Ectodermal cell (in vitro differentiated cells): ENCODE measurements around the gene ABI3BP.

Source experiments
- H3K27ac ChIP-seq: 2 replicates; pipeline ENCODE4 v1.7.0; 2013; ENCODE audit warnings: mild to moderate bottlenecking, low read depth, low read length; ENCODE audit not compliant: insufficient read depth, poor library complexity, severe bottlenecking
- H3K27me3 ChIP-seq: 2 replicates; pipeline ENCODE4 v1.7.0; 2013; ENCODE audit warnings: mild to moderate bottlenecking, low read length; ENCODE audit not compliant: insufficient read depth, control insufficient read depth, poor library complexity, severe bottlenecking
- H3K36me3 ChIP-seq: one replicate; pipeline ENCODE4 v1.7.0; 2013; ENCODE audit warnings: low read length; ENCODE audit not compliant: control insufficient read depth, insufficient read depth
- H3K4me1 ChIP-seq: one replicate; pipeline ENCODE4 v1.7.0; 2013; ENCODE audit warnings: low read length; ENCODE audit not compliant: control insufficient read depth, insufficient read depth
- H3K4me3 ChIP-seq: 2 replicates; pipeline ENCODE4 v1.7.0; 2013; ENCODE audit warnings: low read depth, low read length, control low read depth; ENCODE audit not compliant: insufficient read depth
- H3K9me3 ChIP-seq: 2 replicates; pipeline ENCODE4 v1.7.0; 2013; ENCODE audit warnings: mild to moderate bottlenecking, low read length, moderate library complexity; ENCODE audit not compliant: control insufficient read depth
- WGBS, 2 experiments: methylation state at CpG; one replicate each; pipeline ENCODE4 v1.1.7; 2013; ENCODE audit warnings: missing lambda C conversion rate in 2 of 2; 5-methylcytosine and 5-hydroxymethylcytosine counted together

ABI3BP gene

DNA sequence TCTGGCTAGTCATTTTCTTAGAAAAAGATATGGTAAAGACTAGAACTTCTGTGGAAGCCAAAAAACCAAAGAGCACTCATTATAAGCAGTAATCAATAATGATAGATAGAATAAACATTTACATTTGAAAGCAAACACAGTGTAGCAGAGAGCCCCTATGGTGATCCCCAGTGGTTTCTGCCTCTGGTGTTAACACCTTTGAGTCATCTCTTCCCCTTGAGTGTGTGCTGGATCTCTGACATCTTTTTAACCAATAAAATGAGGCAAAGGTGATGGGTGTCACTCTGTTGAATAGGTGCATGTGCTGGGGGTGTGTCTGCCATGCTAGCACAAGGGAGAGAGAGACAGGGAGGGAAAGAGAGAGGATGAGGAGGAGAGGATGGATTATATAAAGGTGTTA is 162.3 kb downstream of the ABI3BP start:
- no peaks in the 10 kb centered on the region for H3K4me1 ChIP-seq
- H3K27ac ChIP-seq: no peak overlapping the region
- H3K4me3 ChIP-seq: no peak overlapping the region
- H3K9me3 ChIP-seq: no peaks in the 10 kb centered on the region
- H3K36me3 ChIP-seq: no peaks in the 10 kb centered on the region
- no peaks in the 10 kb centered on the region for H3K27me3 ChIP-seq

DNA sequence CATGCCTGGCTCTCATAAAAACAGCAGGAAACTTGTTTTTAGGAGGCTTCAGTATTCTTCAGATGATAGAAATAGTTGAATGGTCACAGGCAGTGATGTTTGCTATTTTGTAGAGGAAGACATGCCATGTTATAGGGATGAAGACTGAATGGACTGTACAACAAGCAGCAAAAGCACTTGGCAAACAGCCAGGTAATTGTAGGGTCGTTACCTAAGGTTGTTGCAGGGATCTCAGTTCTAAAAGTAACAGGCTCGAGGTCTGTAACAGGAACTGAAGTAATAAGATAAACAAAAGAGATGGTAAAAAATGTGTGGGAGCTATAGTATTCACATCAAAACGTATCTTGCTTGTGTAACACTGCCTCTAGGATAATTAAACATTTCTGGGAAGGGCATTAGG is 167.6 kb downstream of the ABI3BP start:
- no peaks in the 10 kb centered on the region for H3K4me1 ChIP-seq
- WGBS, 2 experiments: 79 to 87% methylated on average over 3 of the region's 3 CpGs

DNA sequence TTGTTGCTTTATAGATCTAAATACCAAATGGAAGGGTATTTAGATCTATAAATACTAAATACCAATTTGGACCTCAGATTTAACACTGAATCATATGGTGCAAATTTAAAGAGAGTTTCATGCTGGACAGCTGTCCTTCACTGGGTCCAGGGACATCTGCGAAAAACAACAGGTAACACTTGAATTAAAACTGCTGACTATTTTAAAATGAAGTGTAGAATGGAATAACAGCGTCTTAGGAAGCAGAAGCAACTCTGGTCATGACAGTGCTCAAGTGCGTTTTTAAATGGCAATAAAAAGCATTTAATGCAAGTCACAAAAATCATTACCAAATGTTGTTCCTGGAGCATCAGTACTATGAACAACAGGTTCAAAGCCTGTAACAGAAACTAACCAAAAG is 177.6 kb downstream of the ABI3BP start:
- Histone ChIP-seq H3K4me1 (no peaks in the 10 kb centered on the region), H3K9me3 (no peaks in the 10 kb centered on the region), H3K27me3 (no peaks in the 10 kb centered on the region), H3K36me3 (no peaks in the 10 kb centered on the region), H3K4me3 (no peak overlapping the region), H3K27ac (no peak overlapping the region)
- 95% methylated on average over 3 of the region's 3 CpGs for WGBS, 2 experiments

More for the DNA sequence above, 167.6 kb downstream of the ABI3BP start:
- no peaks in the 10 kb centered on the region for H3K27me3 ChIP-seq
- H3K9me3 ChIP-seq: no peaks in the 10 kb centered on the region
- H3K36me3 ChIP-seq: no peaks in the 10 kb centered on the region
- H3K4me3 ChIP-seq: no peak overlapping the region
- no peak overlapping the region for H3K27ac ChIP-seq

DNA sequence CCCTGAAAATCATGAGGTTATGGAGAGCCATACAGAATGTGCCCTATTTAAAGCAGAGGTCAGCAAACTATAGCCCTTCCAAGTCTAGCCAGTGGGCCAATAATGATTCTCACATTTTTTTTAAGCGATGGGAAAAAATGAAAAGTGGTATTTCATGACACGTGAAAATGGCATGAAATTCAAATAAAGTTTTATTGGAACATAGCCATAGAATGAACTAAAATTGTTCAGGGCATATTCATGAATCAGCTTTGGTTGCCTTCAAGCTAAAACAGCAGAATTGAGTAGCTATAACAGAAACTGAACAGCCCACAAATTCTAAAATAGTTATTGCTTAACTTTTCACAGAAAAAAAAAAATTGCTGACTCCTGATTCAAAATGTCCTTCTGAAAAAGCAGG is 179.4 kb downstream of the ABI3BP start:
- Histone ChIP-seq H3K4me3 (no peak overlapping the region), H3K27ac (no peak overlapping the region), H3K9me3 (no peaks in the 10 kb centered on the region), H3K4me1 (no peaks in the 10 kb centered on the region), H3K27me3 (no peaks in the 10 kb centered on the region), H3K36me3 (no peaks in the 10 kb centered on the region)
- 88 to 95% methylated on average over 2 of the region's 2 CpGs for WGBS, 2 experiments

DNA sequence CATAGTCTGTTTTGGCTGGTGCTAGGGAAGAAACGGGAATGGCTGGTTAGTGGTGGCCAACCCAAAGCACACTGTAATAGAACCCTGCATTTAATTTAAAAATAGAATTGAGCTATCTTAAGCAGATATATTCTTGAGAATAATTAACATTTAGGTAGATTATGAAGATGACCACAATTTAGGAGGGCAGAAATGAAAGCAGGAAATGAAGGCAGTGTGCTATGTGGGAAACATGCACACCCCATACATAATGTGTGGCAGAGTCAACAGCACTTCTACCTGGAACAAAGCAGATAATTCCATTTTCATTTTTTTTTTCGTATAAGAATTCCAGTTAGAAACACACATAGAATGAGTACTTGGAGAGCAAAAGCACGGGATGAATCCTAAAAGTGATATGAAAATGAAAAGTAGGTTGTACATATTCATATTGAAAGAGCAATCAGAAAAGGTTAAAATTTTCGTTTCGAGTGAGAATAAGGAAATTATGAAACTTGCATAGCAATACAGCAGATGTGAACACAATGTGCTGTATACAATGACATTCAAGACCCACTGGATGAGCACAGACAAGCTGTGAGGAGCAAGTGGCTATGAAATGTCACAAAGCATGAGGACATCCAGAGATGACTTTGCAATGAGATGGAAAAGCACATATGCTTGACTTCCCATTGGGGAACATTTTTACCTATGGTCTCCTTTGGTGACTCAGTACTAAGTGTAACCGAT is 181.3 kb downstream of the ABI3BP start:
- WGBS, 2 experiments: 87 to 89% methylated on average over 5 to 6 of the region's 6 CpGs
- H3K4me3 ChIP-seq: no peak overlapping the region
- no peaks in the 10 kb centered on the region for H3K4me1 ChIP-seq
- H3K27me3 ChIP-seq: no peaks in the 10 kb centered on the region
- H3K36me3 ChIP-seq: no peaks in the 10 kb centered on the region
- no peak overlapping the region for H3K27ac ChIP-seq
- no peaks in the 10 kb centered on the region for H3K9me3 ChIP-seq

DNA sequence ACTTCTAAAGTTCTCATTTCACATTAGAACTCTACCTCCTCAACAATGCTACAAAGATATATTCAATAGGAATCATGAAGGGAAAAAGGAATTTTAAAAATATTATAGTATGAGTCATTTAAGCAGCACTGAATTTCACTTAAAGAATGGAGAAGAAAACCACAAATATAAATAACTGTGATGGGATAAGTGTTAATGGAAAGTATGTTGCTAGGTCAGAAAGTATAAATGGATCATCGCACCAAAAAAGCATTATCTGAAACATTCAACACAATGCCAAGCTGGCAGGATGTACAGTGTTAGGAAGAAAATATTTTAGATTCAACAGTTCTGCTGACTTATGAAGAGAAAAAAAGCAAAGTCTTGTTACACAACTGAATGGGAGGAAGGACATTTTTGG is 182.6 kb downstream of the ABI3BP start:
- Histone ChIP-seq H3K27ac (no peak overlapping the region), H3K4me1 (no peaks in the 10 kb centered on the region), H3K4me3 (no peak overlapping the region), H3K36me3 (no peaks in the 10 kb centered on the region), H3K27me3 (no peaks in the 10 kb centered on the region), H3K9me3 (no peaks in the 10 kb centered on the region)
- WGBS, 2 experiments: 80 to 90% methylated on average over 1 of the region's 1 CpG

DNA sequence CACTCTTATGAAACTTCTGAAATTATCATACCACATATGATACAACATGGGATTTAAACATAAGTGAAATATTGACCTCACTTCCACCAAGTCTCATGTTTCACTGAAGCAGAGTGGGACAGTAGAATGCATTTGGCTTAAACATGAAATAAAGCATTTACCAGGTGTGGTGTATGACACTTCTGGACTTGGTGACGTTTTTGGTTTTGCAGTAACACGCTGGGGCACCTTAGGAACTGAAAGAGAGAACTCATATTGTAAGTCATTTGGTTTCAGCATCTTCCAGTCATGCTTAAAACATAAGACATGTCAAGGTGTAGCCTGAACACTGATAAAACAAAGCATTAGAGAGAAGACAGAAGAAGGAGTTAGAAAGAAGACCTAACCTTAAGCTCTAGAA is 188.6 kb downstream of the ABI3BP start:
- Histone ChIP-seq H3K9me3 (no peaks in the 10 kb centered on the region), H3K27ac (no peak overlapping the region), H3K27me3 (no peaks in the 10 kb centered on the region), H3K4me1 (no peaks in the 10 kb centered on the region), H3K36me3 (no peaks in the 10 kb centered on the region), H3K4me3 (no peak overlapping the region)
- WGBS, 2 experiments: 84 to 88% methylated on average over 2 of the region's 2 CpGs

DNA sequence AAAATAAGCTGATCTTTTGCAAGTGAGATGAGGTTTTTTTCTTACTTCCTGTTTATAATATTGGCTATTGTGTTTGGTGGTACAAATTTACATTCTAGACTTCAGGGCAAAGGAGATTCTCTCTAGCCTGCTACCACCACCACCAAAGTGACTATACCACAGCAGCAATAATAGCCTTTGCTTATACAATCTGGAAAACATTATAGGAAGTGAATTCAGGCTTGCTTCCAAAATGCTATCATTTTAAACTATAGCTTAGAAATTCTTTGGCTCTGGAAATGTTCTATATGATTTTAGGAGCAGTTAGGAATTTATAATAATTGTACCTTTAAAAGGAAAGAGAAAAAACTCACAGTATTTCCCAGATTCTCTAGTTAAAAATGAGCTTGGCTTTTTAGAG is 189.5 kb downstream of the ABI3BP start:
- no peaks in the 10 kb centered on the region for H3K27me3 ChIP-seq
- H3K4me3 ChIP-seq: no peak overlapping the region

DNA sequence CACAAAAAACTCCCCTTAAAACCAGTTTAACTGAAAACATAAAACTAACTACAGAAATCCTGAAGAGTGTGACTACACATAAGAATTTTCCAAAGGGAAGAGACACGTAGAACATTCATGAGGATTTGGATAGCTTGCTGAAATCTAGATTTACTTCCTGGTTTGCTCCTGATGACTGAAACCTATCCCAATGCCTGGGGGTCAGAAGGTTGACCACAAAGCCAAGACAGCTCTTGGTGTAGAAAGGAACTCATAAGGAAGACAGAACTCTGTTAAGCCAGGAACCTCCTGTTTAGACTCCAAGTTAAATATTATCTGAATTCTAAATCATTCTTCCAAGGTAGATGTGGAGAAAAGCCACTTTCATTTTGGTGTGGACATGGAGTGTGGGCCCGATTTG is 191.1 kb downstream of the ABI3BP start:
- Histone ChIP-seq H3K27ac (no peak overlapping the region), H3K27me3 (no peaks in the 10 kb centered on the region), H3K9me3 (no peaks in the 10 kb centered on the region), H3K36me3 (no peaks in the 10 kb centered on the region), H3K4me1 (no peaks in the 10 kb centered on the region), H3K4me3 (no peak overlapping the region)
- 94 to 96% methylated on average over 2 of the region's 2 CpGs for WGBS, 2 experiments

More for the DNA sequence above, 189.5 kb downstream of the ABI3BP start:
- Histone ChIP-seq H3K9me3 (no peaks in the 10 kb centered on the region), H3K36me3 (no peaks in the 10 kb centered on the region), H3K27ac (no peak overlapping the region), H3K4me1 (no peaks in the 10 kb centered on the region)

DNA sequence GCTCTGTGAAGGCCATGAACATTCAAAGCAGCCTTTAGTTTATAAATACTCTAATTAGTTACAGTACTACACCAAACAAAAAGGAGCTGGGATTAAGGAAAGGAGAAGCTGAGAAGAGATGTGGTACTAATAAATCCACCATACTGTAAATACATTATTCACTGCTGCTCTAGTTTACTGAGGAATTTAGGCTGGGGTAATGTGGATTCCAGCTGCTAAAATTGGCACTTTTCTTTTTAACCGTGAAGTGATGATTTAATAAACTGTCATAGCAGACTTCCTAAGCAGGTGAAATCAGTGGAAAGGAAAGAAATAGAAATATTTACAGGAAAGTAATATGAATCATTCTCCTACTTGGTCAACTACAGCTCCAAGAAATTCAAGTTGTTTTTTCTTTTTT is 195.2 kb downstream of the ABI3BP start:
- no peaks in the 10 kb centered on the region for H3K27me3 ChIP-seq
- H3K36me3 ChIP-seq: no peaks in the 10 kb centered on the region
- H3K4me3 ChIP-seq: no peak overlapping the region
- WGBS, 2 experiments: 95 to 100% methylated on average over 1 of the region's 1 CpG
- H3K27ac ChIP-seq: no peak overlapping the region
- H3K4me1 ChIP-seq: no peaks in the 10 kb centered on the region
- H3K9me3 ChIP-seq: no peaks in the 10 kb centered on the region

DNA sequence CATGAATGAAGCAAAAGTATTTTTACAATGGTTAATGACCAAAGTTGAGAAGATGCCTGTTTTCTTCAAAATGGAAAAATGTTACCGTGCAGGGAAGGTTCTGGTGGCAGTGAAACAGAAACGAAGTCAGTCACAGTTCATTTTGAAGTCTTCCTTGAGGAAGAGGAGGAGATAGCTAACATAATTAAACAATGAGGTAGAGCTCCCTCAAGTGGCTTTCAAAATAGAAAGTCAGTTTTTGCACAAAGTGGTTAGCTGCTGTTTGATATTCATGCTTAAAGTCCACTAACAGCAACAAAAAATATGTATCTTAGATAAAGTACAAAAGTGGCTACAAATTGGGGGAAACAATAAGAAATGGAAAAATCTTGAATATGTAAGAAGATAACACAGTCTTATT is 196.7 kb downstream of the ABI3BP start:
- Histone ChIP-seq H3K36me3 (no peaks in the 10 kb centered on the region), H3K9me3 (no peaks in the 10 kb centered on the region), H3K27me3 (no peaks in the 10 kb centered on the region), H3K4me1 (no peaks in the 10 kb centered on the region), H3K27ac (no peak overlapping the region), H3K4me3 (no peak overlapping the region)
- 52 to 60% methylated on average over 2 of the region's 2 CpGs for WGBS, 2 experiments
